Liver (tissue), 9 donors: ENCODE measurements around the gene GRAMD1A. TPM values are rescaled to one million over a fixed set of nuclear protein-coding genes. Genes with fewer than 3 reads are reported as not detected.

Experiments used
- DNase-seq: peaks from one replicate; pipeline ENCODE4 v3.0.0-alpha.2; 2017; ENCODE audit warnings: low spot score
- H3K27ac ChIP-seq, 2 donors: one replicate each; pipeline ENCODE4 v1.7.0; 2013; ENCODE audit warnings: inconsistent platforms in 2 of 2, low read length in 2 of 2, control low read depth in 1 of 2, low read depth in 1 of 2, mild to moderate bottlenecking in 1 of 2
- H3K27me3 ChIP-seq, 4 donors: one replicate each; pipeline versions ENCODE4 v1.6.1 to v1.7.0; 2013; ENCODE audit warnings: low read length in 3 of 4, inconsistent platforms in 1 of 4, mild to moderate bottlenecking in 1 of 4, moderate library complexity in 1 of 4; ENCODE audit not compliant: control insufficient read depth in 4 of 4, insufficient read depth in 4 of 4
- H3K36me3 ChIP-seq, 4 donors: one replicate each; pipeline versions ENCODE4 v1.6.1 to v1.7.0; 2013; ENCODE audit warnings: low read length in 3 of 4, mild to moderate bottlenecking in 3 of 4, low read depth in 1 of 4, moderate library complexity in 1 of 4; ENCODE audit not compliant: control insufficient read depth in 4 of 4, insufficient read depth in 3 of 4
- H3K4me1 ChIP-seq, 4 donors: one replicate each; pipeline versions ENCODE4 v1.6.1 to v1.7.0; 2013; ENCODE audit warnings: low read length in 3 of 4, mild to moderate bottlenecking in 3 of 4, moderate library complexity in 1 of 4; ENCODE audit not compliant: control insufficient read depth in 4 of 4, insufficient read depth in 4 of 4
- H3K4me3 ChIP-seq, 3 donors: one replicate each; pipeline versions ENCODE4 v1.6.1 to v1.7.0; 2013; ENCODE audit warnings: low read length in 3 of 3, control low read depth in 1 of 3, low read depth in 1 of 3, mild to moderate bottlenecking in 1 of 3
- H3K9ac ChIP-seq, 2 donors: one replicate each; pipeline ENCODE4 v1.7.0; 2013; ENCODE audit warnings: low read length in 2 of 2, mild to moderate bottlenecking in 2 of 2, moderate library complexity in 2 of 2, control low read depth in 1 of 2, low read depth in 1 of 2
- H3K9me3 ChIP-seq, 4 donors: one replicate each; pipeline versions ENCODE4 v1.6.1 to v1.7.0; 2013; ENCODE audit warnings: low read length in 3 of 4; ENCODE audit not compliant: control insufficient read depth in 4 of 4
- ATF3 ChIP-seq: IDR thresholded peaks from 2 replicates; pipeline ENCODE4 v1.6.1; 2016; ENCODE audit warnings: antibody characterized with exemption
- CTCF ChIP-seq: fragments of 150-350 bp; IDR thresholded peaks from 2 replicates; pipeline ENCODE4 v1.5.1; 2017; ENCODE audit warnings: improper control_type of control experiment, low read depth, low read length; ENCODE audit not compliant: missing input control
- EGR1 ChIP-seq, 2 donors: IDR thresholded peaks; 2 replicates each; pipeline ENCODE4 v1.6.1; 2016 to 2018; ENCODE audit warnings: antibody characterized with exemption in 2 of 2, low read depth in 2 of 2
- FOXA1 ChIP-seq: IDR thresholded peaks from 2 replicates; pipeline ENCODE4 v1.6.1; 2016; ENCODE audit warnings: antibody characterized with exemption
- FOXA2 ChIP-seq: IDR thresholded peaks from 2 replicates; pipeline ENCODE4 v1.6.1; 2016; ENCODE audit warnings: antibody characterized with exemption
- GABPA ChIP-seq, 2 donors: IDR thresholded peaks in 1 of 2; conservative IDR thresholded peaks in 1 of 2; 2 replicates each; pipeline ENCODE4 v1.6.1; 2016; ENCODE audit warnings: antibody characterized with exemption in 2 of 2, mild to moderate bottlenecking in 1 of 2, moderate library complexity in 1 of 2
- HNF4A ChIP-seq, 2 donors: conservative IDR thresholded peaks; 2 replicates each; pipeline ENCODE4 v1.6.1; 2016; ENCODE audit warnings: antibody characterized with exemption in 2 of 2, mild to moderate bottlenecking in 2 of 2
- HNF4G ChIP-seq: IDR thresholded peaks from 2 replicates; pipeline ENCODE4 v1.6.1; 2016; ENCODE audit warnings: antibody characterized with exemption
- JUND ChIP-seq, 2 donors: IDR thresholded peaks; 2 replicates each; pipeline ENCODE4 v1.6.1; 2016; ENCODE audit warnings: antibody characterized with exemption in 2 of 2
- MAX ChIP-seq: IDR thresholded peaks from 2 replicates; pipeline ENCODE4 v1.6.1; 2016; ENCODE audit warnings: antibody characterized with exemption
- NR2F2 ChIP-seq: IDR thresholded peaks from 2 replicates; pipeline ENCODE4 v1.6.1; 2016; ENCODE audit warnings: antibody characterized with exemption
- RAD21 ChIP-seq, 2 donors: IDR thresholded peaks; 2 replicates each; pipeline ENCODE4 v1.6.1; 2016; ENCODE audit warnings: antibody characterized with exemption in 2 of 2, mild to moderate bottlenecking in 2 of 2
- REST ChIP-seq: IDR thresholded peaks from 2 replicates; pipeline ENCODE4 v1.6.1; 2016; ENCODE audit warnings: antibody characterized with exemption, mild to moderate bottlenecking
- RXRA ChIP-seq, 2 donors: IDR thresholded peaks; 2 replicates each; pipeline ENCODE4 v1.6.1; 2017 to 2018; ENCODE audit warnings: antibody characterized with exemption in 2 of 2, mild to moderate bottlenecking in 1 of 2
- SP1 ChIP-seq: IDR thresholded peaks from 2 replicates; pipeline ENCODE4 v1.6.1; 2018; ENCODE audit warnings: antibody characterized with exemption, mild to moderate bottlenecking
- TAF1 ChIP-seq: conservative IDR thresholded peaks from 2 replicates; pipeline ENCODE4 v1.6.1; 2016; ENCODE audit warnings: antibody characterized with exemption, mild to moderate bottlenecking
- YY1 ChIP-seq: IDR thresholded peaks from 2 replicates; pipeline ENCODE4 v1.6.1; 2016; ENCODE audit warnings: antibody characterized with exemption, mild to moderate bottlenecking
- ZBTB33 ChIP-seq: IDR thresholded peaks from 2 replicates; pipeline ENCODE4 v1.6.1; 2016; ENCODE audit warnings: antibody characterized with exemption
- WGBS: extraction: QIAGEN DNeasy Blood & Tissue Kit; methylation state at CpG from one replicate; pipeline ENCODE4 v1.1.7; 2013; 5-methylcytosine and 5-hydroxymethylcytosine counted together
- polyA plus RNA-seq, 2 donors: library from polyadenylated mRNA; stranded (reverse) in 1 of 2; unstranded in 1 of 2; fragments of 200-250 nt in 1 of 2; fragments of >200 nt in 1 of 2; fragmentation: Nextera tagmentation in 1 of 2; extraction: Ambion mirVana in 1 of 2; gene quantifications; one replicate each; pipeline versions ENCODE4 v1.2.1 to v1.2.3, GENCODE V29; 2013 to 2015
- total RNA-seq, 2 donors: library from RNA; depleted of rRNA; stranded (reverse); fragments of >200 nt; gene quantifications; one replicate each; pipeline ENCODE4 v1.2.3, GENCODE V29; 2014
- donor health status: healthy.
- donor health status: healthy.
- donor health status: healthy.
- donor health status: healthy.
- donor health status: healthy.

GRAMD1A gene
- total and polyA plus RNA-seq, 4 donors = 8.6 to 14.1 (median 11.2) TPM

DNA sequence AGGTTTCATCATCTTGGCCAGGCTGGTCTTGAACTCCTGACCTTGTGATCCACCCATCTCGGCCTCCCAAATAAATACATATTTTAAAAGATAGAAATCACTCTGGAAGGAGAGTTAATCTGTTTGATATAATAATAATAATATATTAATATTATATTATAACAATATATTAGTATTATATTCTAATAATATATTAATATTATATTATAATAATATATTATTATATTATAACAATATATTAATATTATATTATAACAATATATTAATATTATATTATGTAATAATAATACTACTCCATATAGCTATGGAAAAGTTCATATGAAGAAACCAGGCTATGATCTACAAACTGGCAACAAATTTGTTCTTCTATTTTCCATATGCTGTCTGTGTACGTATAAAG, 58.2 kb downstream of the GRAMD1A start:
- Histone ChIP-seq H3K27ac (no peak overlapping the region), H3K4me3 (no peak overlapping the region), H3K9ac (no peak overlapping the region), H3K9me3 (no peaks in the 10 kb centered on the region), H3K27me3 (no peaks in the 10 kb centered on the region), H3K4me1 (peaks cover 0 to 13% (median 13%) of the 10 kb centered on the region in 4 donors), H3K36me3 (peaks cover 2 to 18% (median 7%) of the 10 kb centered on the region in 4 donors)
- 60% methylated on average over 2 of the region's 2 CpGs for WGBS
- no peak for TF ChIP-seq HNF4A (conservative IDR thresholded peaks at IDR 0.05)
- TF ChIP-seq CTCF = no peak
- TF ChIP-seq ATF3 = no peak
- no peak for TF ChIP-seq FOXA2
- no peak for TF ChIP-seq REST
- no peak for TF ChIP-seq ZBTB33
- TF ChIP-seq HNF4G = no peak
- TF ChIP-seq JUND (IDR thresholded peaks at IDR 0.05) = no peak
- TF ChIP-seq RXRA (IDR thresholded peaks at IDR 0.05) = no peak
- TF ChIP-seq GABPA (IDR thresholded peaks at IDR 0.05 in 1 of 2, conservative IDR thresholded peaks at IDR 0.05 in 1 of 2) = no peak
- no peak for TF ChIP-seq TAF1
- TF ChIP-seq RAD21 (IDR thresholded peaks at IDR 0.05) = no peak
- no peak for DNase-seq

- WGBS = 94% methylated on average over 26 of the region's 26 CpGs
- H3K9me3 ChIP-seq = no peaks in the 10 kb centered on the region
- TF ChIP-seq YY1 = no peak
- TF ChIP-seq GABPA (IDR thresholded peaks at IDR 0.05 in 1 of 2, conservative IDR thresholded peaks at IDR 0.05 in 1 of 2) = no peak
- TF ChIP-seq MAX = no peak
- no peak for TF ChIP-seq EGR1 (IDR thresholded peaks at IDR 0.05; ENCODE audit: low read depth in 2 of 2)
- no peak for TF ChIP-seq NR2F2
- no peak for TF ChIP-seq REST
- TF ChIP-seq FOXA1 = no peak
- TF ChIP-seq TAF1 = no peak
- TF ChIP-seq RAD21 (IDR thresholded peaks at IDR 0.05) = no peak
- TF ChIP-seq RXRA (IDR thresholded peaks at IDR 0.05) = no peak
- no peak for TF ChIP-seq SP1
- no peak for TF ChIP-seq HNF4A (conservative IDR thresholded peaks at IDR 0.05)
- TF ChIP-seq ATF3 = no peak
- no peak for TF ChIP-seq JUND (IDR thresholded peaks at IDR 0.05)
- DNase-seq = no peak
- H3K27me3 ChIP-seq = no peaks in the 10 kb centered on the region
- no peak overlapping the region for H3K4me3 ChIP-seq
- H3K4me1 ChIP-seq = peaks cover 0 to 13% (median 12%) of the 10 kb centered on the region in 4 donors
- H3K27ac ChIP-seq = no peak overlapping the region
- H3K9ac ChIP-seq = no peak overlapping the region
- H3K36me3 ChIP-seq = peaks cover 2 to 14% (median 7%) of the 10 kb centered on the region in 4 donors
These were observed 59.1 kb downstream of the GRAMD1A start for GRCh38 chr19:35059006-35059798.
